ENCODE data around the gene OSTC. TPM values are rescaled to one million over a fixed set of nuclear protein-coding genes. Genes with fewer than 3 reads are reported as not detected.

The OSTC gene
- total and polyA plus RNA-seq, 4 donors = 87.5 to 149 (median 96.8) TPM

DNA sequence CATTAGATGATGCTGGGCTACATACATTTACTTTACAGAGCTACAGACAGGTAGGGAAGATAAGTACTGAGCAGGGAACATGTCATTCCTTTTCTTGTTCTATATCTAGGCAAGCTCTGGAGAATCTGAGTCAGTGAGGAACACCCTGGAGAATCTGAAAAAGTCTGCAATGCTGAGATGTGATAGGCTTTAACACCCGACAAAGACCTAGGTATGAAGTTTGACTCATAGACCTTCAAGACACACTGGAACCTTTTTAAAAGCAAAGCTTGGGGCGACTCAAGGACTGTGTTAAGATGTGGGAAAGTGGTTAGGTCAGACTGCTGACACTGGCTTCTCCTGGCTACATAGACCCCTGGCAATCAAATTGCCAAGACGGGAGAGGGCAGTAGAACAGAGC lies 42.8 kb downstream of the OSTC start:
- WGBS, 2 donors = 88 to 90% methylated on average over 3 of the region's 3 CpGs
- ATAC-seq (ENCODE audit: insufficient read depth, low FRiP score) (no peak), DNase-seq (no peak)
- Histone ChIP-seq H3K9me3 (ENCODE audit: control insufficient read depth in 4 of 4, insufficient read depth in 3 of 4, low read length in 3 of 4) (peaks cover 0 to 2% (median 0%) of the 10 kb centered on the region in 4 donors), H3K9ac (ENCODE audit: insufficient read depth in 1 of 2, low read length in 2 of 2) (no peak overlapping the region), H3K27me3 (ENCODE audit: control insufficient read depth in 3 of 3, insufficient read depth in 3 of 3, low read length in 2 of 3) (no peaks in the 10 kb centered on the region), H3K36me3 (ENCODE audit: control insufficient read depth in 4 of 4, insufficient read depth in 4 of 4, low read length in 4 of 4) (no peaks in the 10 kb centered on the region), H3K4me1 (ENCODE audit: control insufficient read depth in 5 of 5, insufficient read depth in 5 of 5, low read length in 5 of 5) (no peaks in the 10 kb centered on the region), H3K4me3 (no peak overlapping the region), H3K27ac (ENCODE audit: low read depth in 1 of 2, low read length in 1 of 2) (no peak overlapping the region)
- TF ChIP-seq CTCF (IDR thresholded peaks at IDR 0.05; ENCODE audit: control extremely low read depth, extremely low read depth) = no peak

GRCh38 chr4:108693819-108694218 lies 43.4 kb downstream of the OSTC start:
- no peak for TF ChIP-seq CTCF (IDR thresholded peaks at IDR 0.05; ENCODE audit: control extremely low read depth, extremely low read depth)

DNA sequence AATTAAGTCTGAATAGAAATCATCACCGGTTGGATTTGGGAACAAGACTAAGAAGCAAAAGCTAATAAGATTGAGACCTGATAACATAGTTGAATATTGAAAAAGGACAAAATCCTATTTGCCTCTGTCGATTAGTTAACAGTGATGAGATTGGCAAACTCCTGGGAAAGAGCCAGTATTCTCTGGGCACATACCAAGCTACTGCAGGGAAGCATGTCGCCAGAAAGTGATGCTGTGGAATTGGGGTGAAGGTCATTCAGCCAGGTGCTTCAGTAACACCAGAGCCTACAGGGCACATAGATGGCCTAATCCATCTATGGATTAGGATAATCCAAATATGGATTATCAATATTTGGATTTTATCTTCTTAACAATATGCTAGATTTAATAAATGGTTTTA lies 44.0 kb downstream of the OSTC start:
- ATAC-seq (ENCODE audit: insufficient read depth, low FRiP score) (no peak), DNase-seq (no peak)
- no peak for TF ChIP-seq CTCF (IDR thresholded peaks at IDR 0.05; ENCODE audit: control extremely low read depth, extremely low read depth)
- peaks cover 0 to 2% (median 0%) of the 10 kb centered on the region in 4 donors for H3K9me3 ChIP-seq (ENCODE audit: control insufficient read depth in 4 of 4, insufficient read depth in 3 of 4, low read length in 3 of 4)
- H3K4me1 ChIP-seq (ENCODE audit: control insufficient read depth in 5 of 5, insufficient read depth in 5 of 5, low read length in 5 of 5) = no peaks in the 10 kb centered on the region
- no peak overlapping the region for H3K27ac ChIP-seq (ENCODE audit: low read depth in 1 of 2, low read length in 1 of 2)
- no peak overlapping the region for H3K9ac ChIP-seq (ENCODE audit: insufficient read depth in 1 of 2, low read length in 2 of 2)
- no peaks in the 10 kb centered on the region for H3K36me3 ChIP-seq (ENCODE audit: control insufficient read depth in 4 of 4, insufficient read depth in 4 of 4, low read length in 4 of 4)
- 74 to 85% methylated on average over 3 of the region's 3 CpGs for WGBS, 2 donors
- no peak overlapping the region for H3K4me3 ChIP-seq
- no peaks in the 10 kb centered on the region for H3K27me3 ChIP-seq (ENCODE audit: control insufficient read depth in 3 of 3, insufficient read depth in 3 of 3, low read length in 2 of 3)

More at GRCh38 chr4:108693819-108694218, 43.4 kb downstream of the OSTC start:
- WGBS, 2 donors = 79 to 85% methylated on average over 3 of the region's 3 CpGs
- Histone ChIP-seq H3K27ac (ENCODE audit: low read depth in 1 of 2, low read length in 1 of 2) (no peak overlapping the region), H3K27me3 (ENCODE audit: control insufficient read depth in 3 of 3, insufficient read depth in 3 of 3, low read length in 2 of 3) (no peaks in the 10 kb centered on the region), H3K4me1 (ENCODE audit: control insufficient read depth in 5 of 5, insufficient read depth in 5 of 5, low read length in 5 of 5) (no peaks in the 10 kb centered on the region), H3K4me3 (no peak overlapping the region), H3K9ac (ENCODE audit: insufficient read depth in 1 of 2, low read length in 2 of 2) (no peak overlapping the region), H3K9me3 (ENCODE audit: control insufficient read depth in 4 of 4, insufficient read depth in 3 of 4, low read length in 3 of 4) (peaks cover 0 to 2% (median 0%) of the 10 kb centered on the region in 4 donors), H3K36me3 (ENCODE audit: control insufficient read depth in 4 of 4, insufficient read depth in 4 of 4, low read length in 4 of 4) (no peaks in the 10 kb centered on the region)
- no peak for DNase-seq
- ATAC-seq (ENCODE audit: insufficient read depth, low FRiP score) = no peak

- H3K27ac ChIP-seq (ENCODE audit: low read depth in 1 of 2, low read length in 1 of 2) = no peak overlapping the region
- H3K27me3 ChIP-seq (ENCODE audit: control insufficient read depth in 3 of 3, insufficient read depth in 3 of 3, low read length in 2 of 3) = no peaks in the 10 kb centered on the region
- DNase-seq = no peak
- no peaks in the 10 kb centered on the region for H3K36me3 ChIP-seq (ENCODE audit: control insufficient read depth in 4 of 4, insufficient read depth in 4 of 4, low read length in 4 of 4)
- peaks cover 0 to 2% (median 0%) of the 10 kb centered on the region in 4 donors for H3K9me3 ChIP-seq (ENCODE audit: control insufficient read depth in 4 of 4, insufficient read depth in 3 of 4, low read length in 3 of 4)
- H3K4me1 ChIP-seq (ENCODE audit: control insufficient read depth in 5 of 5, insufficient read depth in 5 of 5, low read length in 5 of 5) = no peaks in the 10 kb centered on the region
- H3K9ac ChIP-seq (ENCODE audit: insufficient read depth in 1 of 2, low read length in 2 of 2) = no peak overlapping the region
- WGBS, 2 donors = 86 to 97% methylated on average over 1 of the region's 1 CpG
- H3K4me3 ChIP-seq = no peak overlapping the region
- ATAC-seq (ENCODE audit: insufficient read depth, low FRiP score) = no peak
- no peak for TF ChIP-seq CTCF (IDR thresholded peaks at IDR 0.05; ENCODE audit: control extremely low read depth, extremely low read depth)
These were observed 44.7 kb downstream of the OSTC start for GRCh38 chr4:108695062-108695461.
